ENCODE data around the gene HYAL2. TPM values are rescaled to one million over a fixed set of nuclear protein-coding genes. Genes with fewer than 3 reads are reported as not detected.
"Not testable (repeated sequence)": the region's sequence is repeated elsewhere in the genome, so short reads cannot be mapped to it uniquely, and the experiment has no call there.

The HYAL2 gene
- total RNA-seq, 2 experiments from 2014 or later: 7.7 to 19.7 TPM

- peaks cover 52% of the 10 kb centered on the region for H3K36me3 ChIP-seq (ENCODE audit: insufficient read depth, low read length)
- TF ChIP-seq EZH2phosphoT487 (IDR thresholded peaks at IDR 0.05; ENCODE audit: borderline replicate concordance, low read depth, low read length) (no peak), CTCF (conservative IDR thresholded peaks at IDR 0.05; ENCODE audit: low read length) (no peak)
- H2AFZ ChIP-seq (ENCODE audit: low read length): no peak overlapping the region
- H3K4me2 ChIP-seq (ENCODE audit: low read length): no peak overlapping the region
- H3K27ac ChIP-seq (ENCODE audit: low read depth, low read length, poor library complexity, severe bottlenecking): no peak overlapping the region
- no peaks in the 10 kb centered on the region for H3K9me2 ChIP-seq (ENCODE audit: insufficient read depth, low read length)
- CTCF ChIA-PET (ENCODE audit: unreplicated experiment): no interaction called here
- H3K4me1 ChIP-seq (ENCODE audit: insufficient read depth, low read length, poor library complexity, severe bottlenecking): no peaks in the 10 kb centered on the region
- peaks cover 20% of the 10 kb centered on the region for H3K79me2 ChIP-seq (ENCODE audit: insufficient read depth, low read depth, low read length)
- POLR2A ChIA-PET: no interaction called here
- no peaks in the 10 kb centered on the region for H3K9me3 ChIP-seq (ENCODE audit: low read length)
- intact Hi-C loops (cut with micrococcal nuclease; ENCODE audit: unreplicated experiment): no loop called here
- no peak overlapping the region for H3K4me3 ChIP-seq (ENCODE audit: low read depth, low read length, poor library complexity, severe bottlenecking)
- BruUV-seq (replicated peaks): no TSS peak
- H4K20me1 ChIP-seq (ENCODE audit: insufficient read depth, low read length): no peaks in the 10 kb centered on the region
- no peak for DNase-seq (ENCODE audit: low spot score)
Observed at GRCh38 chr3:50287262-50287661, 35.3 kb downstream of the HYAL2 start.

GRCh38 chr3:50286322-50287227 lies 36.0 kb downstream of the HYAL2 start:
- TF ChIP-seq CTCF (conservative IDR thresholded peaks at IDR 0.05; ENCODE audit: low read length) (no peak), EZH2phosphoT487 (IDR thresholded peaks at IDR 0.05; ENCODE audit: borderline replicate concordance, low read depth, low read length) (no peak)
- Histone ChIP-seq H3K79me2 (ENCODE audit: insufficient read depth, low read depth, low read length) (peaks cover 14% of the 10 kb centered on the region), H4K20me1 (ENCODE audit: insufficient read depth, low read length) (no peaks in the 10 kb centered on the region), H3K27ac (ENCODE audit: low read depth, low read length, poor library complexity, severe bottlenecking) (no peak overlapping the region), H3K9me2 (ENCODE audit: insufficient read depth, low read length) (no peaks in the 10 kb centered on the region), H3K4me3 (ENCODE audit: low read depth, low read length, poor library complexity, severe bottlenecking) (no peak overlapping the region), H3K9me3 (ENCODE audit: low read length) (no peaks in the 10 kb centered on the region), H3K4me1 (ENCODE audit: insufficient read depth, low read length, poor library complexity, severe bottlenecking) (no peaks in the 10 kb centered on the region), H3K4me2 (ENCODE audit: low read length) (no peak overlapping the region), H2AFZ (ENCODE audit: low read length) (no peak overlapping the region), H3K36me3 (ENCODE audit: insufficient read depth, low read length) (peaks cover 52% of the 10 kb centered on the region)
- ChIA-PET POLR2A (no interaction called here), CTCF (ENCODE audit: unreplicated experiment) (no interaction called here)
- no TSS peak for BruUV-seq (replicated peaks)
- DNase-seq (ENCODE audit: low spot score): no peak
- intact Hi-C loops (cut with micrococcal nuclease; ENCODE audit: unreplicated experiment): no loop called here

- H2AFZ ChIP-seq (ENCODE audit: low read length); DNase-seq (ENCODE audit: low spot score); H3K27ac ChIP-seq (ENCODE audit: low read depth, low read length, poor library complexity, severe bottlenecking); H3K4me2 ChIP-seq (ENCODE audit: low read length); H3K4me3 ChIP-seq (ENCODE audit: low read depth, low read length, poor library complexity, severe bottlenecking); BruUV-seq (replicated peaks); H4K20me1 ChIP-seq (ENCODE audit: insufficient read depth, low read length); intact Hi-C loops (cut with micrococcal nuclease; ENCODE audit: unreplicated experiment); CTCF ChIA-PET (ENCODE audit: unreplicated experiment); H3K79me2 ChIP-seq (ENCODE audit: insufficient read depth, low read depth, low read length); H3K9me2 ChIP-seq (ENCODE audit: insufficient read depth, low read length); H3K9me3 ChIP-seq (ENCODE audit: low read length); H3K4me1 ChIP-seq (ENCODE audit: insufficient read depth, low read length, poor library complexity, severe bottlenecking): not testable (repeated sequence)
- peaks cover 36% of the 10 kb centered on the region for H3K36me3 ChIP-seq (ENCODE audit: insufficient read depth, low read length)
- POLR2A ChIA-PET: interaction anchor here (0.7 to 1.0 kb wide), 3 partner anchors 15 to 53 kb away, joined by 3 read pairs; partner anchors contain the start of genes HYAL3 and NAA80
Observed at GRCh38 chr3:50284121-50284520, 38.4 kb downstream of the HYAL2 start.
